Measurements from ENCODE around the gene USH2A.

- no peak for TF ChIP-seq POLR2A (IDR thresholded peaks at IDR 0.05)
- no peak for TF ChIP-seq CTCF (IDR thresholded peaks at IDR 0.05)
Measured at GRCh38 chr1:215970406-215970805, 452.8 kb downstream of the USH2A start.

All from breast epithelium (tissue), 3 donors.